DMS153 treated with DMSO at 0.1 percent for 48 hours (cell line): Measurements from ENCODE around the gene DDX5.
A peak's percentile ranks its signal among the peaks of the same experiment; 100 is the strongest.

Source experiments
- DNase-seq: peaks from one replicate; lab custom pipeline; 2025; ENCODE audit not compliant: unreplicated experiment; lab: John Stamatoyannopoulos, UW

The DDX5 gene

DNA sequence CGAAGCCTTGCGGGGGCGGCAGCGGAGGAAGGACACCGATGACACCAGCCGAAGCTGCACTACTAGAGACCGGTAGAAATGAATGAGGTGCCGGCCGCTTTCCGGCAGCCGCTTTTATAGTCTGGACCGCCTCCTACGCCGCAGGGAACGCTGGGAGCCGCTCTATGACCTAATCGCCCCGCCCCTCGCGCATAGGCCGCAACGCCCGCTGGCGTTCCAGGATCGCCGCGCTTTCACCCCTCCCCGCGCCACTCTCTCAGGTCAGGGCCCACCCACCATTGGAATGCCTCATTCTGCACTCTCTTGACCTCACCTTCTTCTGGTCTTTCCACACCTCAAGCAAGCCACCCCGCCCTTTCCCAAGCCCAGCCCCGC lies at the start of gene DDX5:
Gene DDX5, minus strand, starts transcription at position 89 of the 375 bp plus-strand sequence. CDS start 170 bp downstream, outside the sequence.
- peak; percentile 95 for DNase-seq

DNA sequence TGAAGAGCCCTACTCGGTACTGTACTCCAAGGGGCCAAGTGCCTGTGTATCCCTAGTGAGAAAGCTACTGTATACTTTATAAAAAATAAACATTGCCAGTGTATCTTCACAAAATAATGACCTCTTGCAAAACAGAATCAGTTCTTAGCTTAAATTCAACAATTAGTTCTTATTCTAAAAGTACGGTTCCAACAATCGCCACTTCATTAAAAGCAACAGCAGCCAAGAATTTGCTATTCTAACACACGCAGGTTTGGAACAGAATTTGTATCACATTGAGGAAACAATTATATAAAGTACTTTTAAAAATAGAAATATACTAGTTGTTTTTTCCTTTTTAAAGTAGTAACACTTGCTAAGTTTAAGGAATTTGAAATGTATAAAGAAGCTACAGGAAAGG lies 49.2 kb upstream of the DDX5 start:
- DNase-seq: no peak

DNA sequence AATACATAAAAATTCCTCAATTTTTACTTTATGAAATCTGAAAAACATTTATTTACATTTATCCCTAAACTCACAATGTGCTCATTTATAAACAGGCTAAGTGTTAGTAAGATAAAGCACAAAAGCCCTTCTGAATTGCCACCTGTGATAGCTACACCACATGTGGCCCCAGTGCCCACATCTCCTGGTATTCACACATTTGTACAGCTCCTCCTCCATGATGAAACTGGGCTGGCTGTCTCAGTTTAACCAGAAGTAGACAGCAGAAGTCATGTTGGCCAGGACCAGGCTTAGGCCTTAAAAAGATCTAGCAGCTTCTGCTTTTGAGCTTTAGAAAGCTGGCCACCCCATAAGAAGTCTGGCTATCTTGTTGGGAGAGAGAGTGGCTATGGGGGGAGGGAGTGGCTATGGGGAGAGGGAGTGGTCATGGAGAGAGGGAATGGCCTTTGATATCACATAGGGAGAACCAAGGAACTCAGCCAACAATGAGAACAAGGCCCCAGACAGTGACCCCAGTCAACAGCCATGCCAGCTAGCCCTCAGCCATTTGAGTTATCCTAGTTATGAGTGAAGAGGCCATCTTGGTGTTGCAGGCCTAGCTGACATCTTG lies 48.0 kb upstream of the DDX5 start:
- DNase-seq: no peak

GRCh38 chr17:64551461-64551860 lies 45.4 kb upstream of the DDX5 start:
- DNase-seq: no peak

- DNase-seq: no peak
These were observed 41.2 kb upstream of the DDX5 start for GRCh38 chr17:64547319-64547718.

DNA sequence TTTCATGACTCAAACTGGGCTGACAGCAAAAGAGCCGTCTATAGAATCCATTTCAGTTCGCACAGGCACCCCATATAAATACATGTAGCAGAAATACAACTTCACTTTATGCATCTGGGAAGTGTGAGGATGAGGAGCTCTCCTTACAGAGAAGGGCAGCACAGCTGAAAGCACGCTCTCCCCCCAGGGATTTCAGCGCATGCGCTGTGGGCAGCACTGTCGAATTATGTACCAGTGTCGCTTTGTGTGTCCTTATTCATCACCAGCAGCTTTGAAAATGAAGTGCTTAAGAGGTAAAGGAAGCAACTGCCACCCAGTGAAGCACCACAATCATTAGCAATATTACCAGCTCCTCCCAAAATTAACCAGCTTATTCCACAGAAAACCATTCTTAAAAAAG lies 40.6 kb upstream of the DDX5 start:
- DNase-seq: no peak

GRCh38 chr17:64544742-64545141 lies 38.7 kb upstream of the DDX5 start:
- DNase-seq: no peak

- DNase-seq: no peak
These were observed 34.2 kb upstream of the DDX5 start for GRCh38 chr17:64540118-64540776.

DNA sequence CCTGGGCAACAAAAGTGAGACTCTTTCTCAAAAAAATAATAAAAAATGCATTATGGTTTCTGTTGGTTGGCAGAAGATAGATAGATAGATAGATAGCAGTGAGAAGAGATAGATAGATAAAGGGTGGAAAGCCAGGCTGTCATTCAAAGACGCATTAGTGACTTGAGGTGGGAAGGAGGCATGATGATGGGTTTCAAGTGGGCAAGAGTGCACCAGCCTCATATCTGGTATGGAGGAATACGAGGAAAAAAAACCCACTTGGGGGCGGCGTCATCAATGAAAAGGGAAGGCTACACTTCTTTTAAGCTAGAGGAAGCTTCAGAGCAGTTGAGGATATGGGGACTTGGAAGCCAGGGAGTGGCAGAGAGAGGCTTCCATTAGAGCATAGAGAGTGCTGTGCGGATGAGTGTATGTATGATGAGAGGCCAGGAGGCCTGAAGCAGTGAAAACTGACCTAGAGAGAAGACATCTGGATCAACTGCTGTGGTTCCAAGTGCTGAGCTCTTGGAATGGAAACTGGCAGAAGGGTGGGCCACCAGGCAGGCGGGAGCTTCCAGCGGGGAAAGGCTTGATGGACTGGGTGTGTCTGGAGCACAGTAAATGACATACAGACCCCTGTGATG lies 32.5 kb upstream of the DDX5 start:
- no peak for DNase-seq

DNA sequence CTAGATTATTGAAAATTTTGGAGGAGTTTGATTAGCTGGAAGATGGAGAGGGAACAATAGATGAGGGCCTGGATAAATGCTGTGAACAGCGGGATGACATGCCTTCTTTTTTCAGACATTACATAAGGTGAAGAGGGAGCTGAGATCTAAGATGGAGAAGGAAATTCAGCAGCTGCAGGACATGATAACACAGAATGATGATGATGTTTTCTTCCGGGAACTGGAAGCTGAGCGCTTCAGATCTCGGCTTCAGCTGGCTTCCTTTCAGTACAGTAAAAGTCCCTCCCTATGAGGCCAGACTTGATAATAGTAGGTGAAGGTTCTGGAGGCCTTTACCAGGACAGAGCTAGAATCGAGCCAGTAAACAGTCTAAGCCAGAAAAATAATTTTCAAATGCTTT lies 31.4 kb upstream of the DDX5 start:
- no peak for DNase-seq

GRCh38 chr17:64536913-64537312 lies 30.8 kb upstream of the DDX5 start:
- no peak for DNase-seq

- DNase-seq: no peak
These were observed 29.3 kb upstream of the DDX5 start for GRCh38 chr17:64535357-64535756.

GRCh38 chr17:64534187-64534586 lies 28.1 kb upstream of the DDX5 start:
- DNase-seq: no peak

GRCh38 chr17:64533784-64534183 lies 27.7 kb upstream of the DDX5 start:
- no peak for DNase-seq

GRCh38 chr17:64532409-64532808 lies 26.3 kb upstream of the DDX5 start:
- DNase-seq: no peak

DNA sequence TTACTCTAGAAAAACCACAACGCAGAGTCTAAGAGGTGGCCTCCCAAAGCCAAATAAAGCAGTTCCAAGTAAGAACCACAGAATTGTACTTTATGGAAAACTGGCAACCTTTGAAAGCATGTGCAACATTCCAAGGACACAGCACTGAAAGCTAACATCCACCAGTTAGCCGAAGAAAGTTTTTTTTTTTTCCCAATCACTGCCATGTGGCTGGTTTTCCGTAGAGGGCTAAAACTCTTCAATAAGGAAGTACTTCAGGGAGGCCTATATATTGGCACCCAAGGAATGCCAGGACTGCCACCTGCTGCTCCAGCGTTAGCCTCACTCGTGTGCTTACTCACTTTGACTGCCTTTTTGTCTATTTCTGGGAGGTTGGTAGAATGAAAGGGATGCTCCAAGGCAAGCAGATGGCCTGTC lies 25.9 kb upstream of the DDX5 start:
- no peak for DNase-seq

DNA sequence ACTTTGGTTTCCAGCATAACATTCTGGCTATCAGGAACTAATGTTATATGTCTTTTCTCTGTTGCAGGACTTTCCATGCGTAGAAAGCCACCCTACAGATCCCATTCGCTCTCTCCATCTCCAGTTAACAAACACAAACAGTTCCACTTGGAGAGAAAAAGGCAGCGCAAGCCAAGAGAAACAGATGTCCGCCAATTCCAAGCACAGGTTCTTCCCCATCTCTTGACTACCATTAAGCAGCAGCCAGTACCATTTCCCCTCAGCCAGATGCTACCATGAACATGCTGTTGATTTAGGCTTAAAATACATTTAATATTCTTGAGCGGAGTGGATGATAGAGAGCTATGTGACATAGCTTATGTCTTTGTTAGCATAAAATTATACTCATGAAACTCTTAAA lies 23.1 kb upstream of the DDX5 start:
- DNase-seq: no peak

- DNase-seq: no peak
These were observed 21.8 kb upstream of the DDX5 start for GRCh38 chr17:64527914-64528313.

GRCh38 chr17:64520359-64520758 lies 14.3 kb upstream of the DDX5 start:
- no peak for DNase-seq

DNA sequence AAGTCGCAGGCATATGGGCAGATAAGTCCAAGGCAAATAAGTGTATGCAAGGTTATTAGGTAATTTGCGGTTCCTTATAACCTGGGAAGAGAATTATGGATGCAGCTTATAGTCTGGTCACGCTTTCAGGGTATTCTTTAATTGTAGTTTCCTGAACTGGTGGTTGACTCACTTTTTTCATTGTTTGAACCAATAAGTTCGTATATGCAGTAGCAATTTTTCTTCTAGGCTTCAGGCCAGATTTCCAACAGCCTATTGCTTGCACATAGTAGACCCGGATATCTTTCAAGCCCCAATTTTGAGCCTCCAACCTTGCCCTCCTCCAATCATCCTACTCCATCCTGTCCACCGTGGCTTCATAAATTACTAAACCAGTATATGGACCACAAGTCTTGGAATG lies 13.5 kb upstream of the DDX5 start:
- DNase-seq: no peak

DNA sequence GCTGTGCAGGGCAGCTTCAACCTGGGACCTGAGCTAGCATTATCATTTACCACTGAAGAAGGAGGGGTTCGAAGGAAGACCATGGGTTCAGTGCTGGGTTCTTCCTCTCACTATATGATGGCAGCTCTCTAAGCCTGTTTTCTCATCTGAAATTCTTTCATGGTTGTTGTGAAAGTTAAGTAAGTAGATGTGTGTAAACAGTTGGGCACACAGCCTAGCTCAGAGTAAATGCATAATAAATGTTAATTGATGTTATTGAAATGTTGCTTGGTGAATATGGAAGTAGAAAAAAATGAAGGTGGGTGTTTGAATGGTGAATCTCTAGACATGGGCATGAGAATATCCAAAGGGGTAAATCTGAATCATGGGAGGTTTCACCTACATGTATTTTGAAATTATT lies 9.7 kb upstream of the DDX5 start:
- no peak for DNase-seq

- DNase-seq: no peak
These were observed 9.3 kb upstream of the DDX5 start for GRCh38 chr17:64515419-64515818.

- no peak for DNase-seq
These were observed 3.1 kb upstream of the DDX5 start for GRCh38 chr17:64509179-64509578.
